GM23338 (cell line): ENCODE measurements around the gene ADAMTS19.

Source experiments
- CREB1 ChIP-seq: fragments of 250-450 bp; sonication (Bioruptor Pico); IDR thresholded peaks from 2 replicates; pipeline ENCODE4 v1.5.0; 2020; ENCODE audit warnings: low read depth, mild to moderate bottlenecking, moderate library complexity
- CTCF ChIP-seq, 2 experiments: fragments of 200-600 bp in 1 of 2; sonication (generic) in 1 of 2; conservative IDR thresholded peaks; 2 replicates each; pipeline versions ENCODE4 v1.5.1 to v1.6.1; 2016 to 2017; ENCODE audit warnings: antibody characterized with exemption in 2 of 2, low read depth in 2 of 2, mild to moderate bottlenecking in 2 of 2, moderate library complexity in 1 of 2
- ETS1 ChIP-seq: IDR thresholded peaks from 2 replicates; pipeline ENCODE4 v1.6.1; 2016; ENCODE audit warnings: antibody characterized with exemption
- EZH2 ChIP-seq: fragments of 200-600 bp; sonication (generic); IDR thresholded peaks from one replicate; pipeline ENCODE4 v1.8.0; 2017; ENCODE audit warnings: antibody characterized with exemption, mild to moderate bottlenecking, low read depth; ENCODE audit not compliant: unreplicated experiment
- EZH2phosphoT487 ChIP-seq: fragments of 200-600 bp; sonication (generic); IDR thresholded peaks from one replicate; pipeline ENCODE4 v1.8.1; 2018; ENCODE audit warnings: antibody characterized with exemption; ENCODE audit not compliant: unreplicated experiment
- JUNB ChIP-seq: IDR thresholded peaks from one replicate; pipeline ENCODE4 v1.6.1; 2016; ENCODE audit warnings: antibody characterized with exemption; ENCODE audit not compliant: unreplicated experiment
- NANOG ChIP-seq: IDR thresholded peaks from 2 replicates; pipeline ENCODE4 v1.6.1; 2016; ENCODE audit warnings: antibody characterized with exemption, borderline replicate concordance
- POLR2AphosphoS5 ChIP-seq: IDR thresholded peaks from 2 replicates; pipeline ENCODE4 v1.6.1; 2016; ENCODE audit warnings: antibody characterized with exemption, low read depth
- REST ChIP-seq: IDR thresholded peaks from one replicate; pipeline ENCODE4 v1.6.1; 2018; ENCODE audit warnings: antibody characterized with exemption; ENCODE audit not compliant: unreplicated experiment
- STAT1 ChIP-seq: IDR thresholded peaks from one replicate; pipeline ENCODE4 v1.6.1; 2016; ENCODE audit warnings: antibody characterized with exemption; ENCODE audit not compliant: unreplicated experiment
- ZNF114 ChIP-seq: fragments of 250-450 bp; sonication (Bioruptor Pico); IDR thresholded peaks from 2 replicates; pipeline ENCODE4 v1.5.0; 2020; ENCODE audit warnings: mild to moderate bottlenecking, moderate library complexity
- ZNF331 ChIP-seq: fragments of 250-450 bp; sonication (Bioruptor Pico); IDR thresholded peaks from 2 replicates; pipeline ENCODE4 v1.5.0; 2020; ENCODE audit warnings: low read depth, mild to moderate bottlenecking, moderate library complexity
- ZNF462 ChIP-seq: fragments of 250-450 bp; sonication (Bioruptor Pico); IDR thresholded peaks from 2 replicates; pipeline ENCODE4 v1.5.0; 2020; ENCODE audit warnings: mild to moderate bottlenecking, moderate library complexity

GRCh38 chr5:129664336-129664937 lies 204.3 kb downstream of the ADAMTS19 start:
- TF ChIP-seq CTCF (conservative IDR thresholded peaks at IDR 0.05; ENCODE audit: low read depth in 2 of 2) (peak; percentile 70 to 97), EZH2 (no peak), EZH2phosphoT487 (no peak), POLR2AphosphoS5 (no peak), JUNB (no peak), REST (no peak), ZNF114 (no peak), ETS1 (no peak), ZNF462 (CRISPR knock-in tag) (no peak), CREB1 (no peak), ZNF331 (no peak), STAT1 (no peak), NANOG (no peak)
